Stimulated activated CD4-positive, alpha-beta T cell treated with anti-CD3 and anti-CD28 coated beads, TNF-alpha, amount 100 ng/mL, for 48 hours (primary cell): ENCODE results near the gene CNTN2.

Experiments used
- DNase-seq, 3 donors: peaks; one replicate each; pipeline ENCODE4 v3.0.0-alpha.2; 2020; ENCODE audit warnings: low read depth in 3 of 3

CNTN2 gene

GRCh38 chr1:205042911-205043806, at the start of gene CNTN2:
TSS of gene CNTN2 (plus strand) at chr1:205043212. CDS start at chr1:205053186, 9,974 bp downstream.
- no peak for DNase-seq

- no peak for DNase-seq
These were observed 48.7 kb upstream of the CNTN2 start for GRCh38 chr1:204994086-204994862.

GRCh38 chr1:204996981-204997380, 46.0 kb upstream of the CNTN2 start:
- no peak for DNase-seq

GRCh38 chr1:204997591-204998355, 45.2 kb upstream of the CNTN2 start:
- no peak for DNase-seq

GRCh38 chr1:205001162-205001561, 41.9 kb upstream of the CNTN2 start:
- no peak for DNase-seq

- DNase-seq = no peak
These were observed 40.3 kb upstream of the CNTN2 start for GRCh38 chr1:205002705-205003104.

GRCh38 chr1:205003358-205004131, 39.5 kb upstream of the CNTN2 start:
- no peak for DNase-seq

GRCh38 chr1:205004351-205004750, 38.7 kb upstream of the CNTN2 start:
- DNase-seq = no peak

GRCh38 chr1:205008896-205009295, 34.1 kb upstream of the CNTN2 start:
- no peak for DNase-seq

- no peak for DNase-seq
These were observed 33.3 kb upstream of the CNTN2 start for GRCh38 chr1:205009670-205010069.

GRCh38 chr1:205012391-205013140, 30.4 kb upstream of the CNTN2 start:
- no peak for DNase-seq

GRCh38 chr1:205013683-205014367, 29.2 kb upstream of the CNTN2 start:
- DNase-seq = no peak

GRCh38 chr1:205014783-205015182, 28.2 kb upstream of the CNTN2 start:
- no peak for DNase-seq

- no peak for DNase-seq
These were observed 27.8 kb upstream of the CNTN2 start for GRCh38 chr1:205015241-205015640.

- no peak for DNase-seq
These were observed 26.9 kb upstream of the CNTN2 start for GRCh38 chr1:205016075-205016474.

- no peak for DNase-seq
These were observed 26.4 kb upstream of the CNTN2 start for GRCh38 chr1:205016584-205016983.

GRCh38 chr1:205017001-205017400, 26.0 kb upstream of the CNTN2 start:
- no peak for DNase-seq

GRCh38 chr1:205017766-205018165, 25.2 kb upstream of the CNTN2 start:
- DNase-seq = no peak

GRCh38 chr1:205018381-205018780, 24.6 kb upstream of the CNTN2 start:
- no peak for DNase-seq

- DNase-seq = no peak
These were observed 22.5 kb upstream of the CNTN2 start for GRCh38 chr1:205020466-205020865.
